ENCODE measurements around the gene KIAA1755.
A peak's percentile ranks its signal among the peaks of the same experiment; 100 is the strongest.

The KIAA1755 gene

GRCh38 chr20:38164624-38165088, 95.9 kb downstream of the KIAA1755 start:
- peak overlapping the region; percentile 42; the same call in 1 of the 2 replicates for H3K27ac ChIP-seq
- TF ChIP-seq CTCF (conservative IDR thresholded peaks at IDR 0.05): no peak

- TF ChIP-seq CTCF (conservative IDR thresholded peaks at IDR 0.05): no peak
- H3K27ac ChIP-seq: no peak overlapping the region
Observed at GRCh38 chr20:38164069-38164468, 96.5 kb downstream of the KIAA1755 start.

- TF ChIP-seq CTCF (conservative IDR thresholded peaks at IDR 0.05): no peak
- no peak overlapping the region for H3K27ac ChIP-seq
Observed at GRCh38 chr20:38162878-38163875, 97.4 kb downstream of the KIAA1755 start.

GRCh38 chr20:38162149-38162548, 98.4 kb downstream of the KIAA1755 start:
- no peak for TF ChIP-seq CTCF (conservative IDR thresholded peaks at IDR 0.05)

GRCh38 chr20:38161412-38161774, 99.1 kb downstream of the KIAA1755 start:
- no peak overlapping the region for H3K27ac ChIP-seq
- TF ChIP-seq CTCF (conservative IDR thresholded peaks at IDR 0.05): no peak

More at GRCh38 chr20:38162149-38162548, 98.4 kb downstream of the KIAA1755 start:
- H3K27ac ChIP-seq: no peak overlapping the region
